GM12878 (cell line): ENCODE results near the gene PALD1. TPM values are rescaled to one million over a fixed set of nuclear protein-coding genes. Genes with fewer than 3 reads are reported as not detected.

Experiments
- CBFB ChIP-seq: IDR thresholded peaks from 2 replicates; pipeline ENCODE4 v1.6.1; 2016; ENCODE audit warnings: antibody characterized with exemption, low read depth
- CUX1 ChIP-seq: IDR thresholded peaks from 2 replicates; pipeline ENCODE4 v1.6.1; 2012; ENCODE audit warnings: improper control_type of control experiment, low read depth, low read length; ENCODE audit not compliant: insufficient replicate concordance
- E2F8 ChIP-seq: fragments of 450-650 bp; IDR thresholded peaks from 2 replicates; pipeline ENCODE4 v1.6.1; 2018; ENCODE audit warnings: mild to moderate bottlenecking, low read depth, moderate library complexity; ENCODE audit not compliant: partially characterized antibody
- YY1 ChIP-seq: IDR thresholded peaks from 2 replicates; pipeline ENCODE4 v1.6.1; 2011; ENCODE audit warnings: low read depth, mild to moderate bottlenecking, low read length
- ZBTB40 ChIP-seq: fragments of 450-650 bp; IDR thresholded peaks from 2 replicates; pipeline ENCODE4 v1.6.1; 2016; ENCODE audit warnings: mild to moderate bottlenecking, moderate library complexity, borderline replicate concordance
- ZNF592 ChIP-seq: fragments of 450-650 bp; IDR thresholded peaks from 2 replicates; pipeline ENCODE4 v1.6.1; 2017; ENCODE audit warnings: mild to moderate bottlenecking, moderate library complexity
- polyA plus RNA-seq, 11 experiments: library from polyadenylated mRNA; depleted of rRNA in 4 of 11; unstranded in 6 of 11; stranded (reverse) in 5 of 11; fragments of >200 nt; fragmentation: Nextera tagmentation in 4 of 11; fragmentation: Illumina TruSeq in 1 of 11; extraction: Ambion mirVana in 4 of 11; extraction: Trizol in 1 of 11; gene quantifications; 1 replicate in 1 of 11; 2 replicates in 10 of 11; pipeline versions ENCODE4 v1.2.1 to v1.2.3, GENCODE V29; 2011 to 2016; ENCODE audit warnings: inconsistent platforms in 2 of 11, missing spikeins in 2 of 11, low read depth in 1 of 11
- total RNA-seq, 4 experiments: library from RNA; depleted of rRNA in 3 of 4; stranded (reverse); fragments of >200 nt in 3 of 4; fragmentation: Illumina TruSeq in 1 of 4; extraction: Trizol in 1 of 4; gene quantifications; 2 replicates each; pipeline versions ENCODE4 v1.2.1 to v1.2.3, GENCODE V29; 2013 to 2021

The PALD1 gene
- total and polyA plus RNA-seq, 10 of the 15 experiments (the other 5 are each of a cell fraction or from before 2014, with no cell fraction given), result 0.43 to 20.9 (median 9.0) TPM

- TF ChIP-seq E2F8, result no peak
- TF ChIP-seq CBFB, result no peak
- no peak for TF ChIP-seq CUX1
- no peak for TF ChIP-seq YY1
- no peak for TF ChIP-seq ZNF592
- no peak for TF ChIP-seq ZBTB40
Observed at GRCh38 chr10:70557086-70557845, 78.7 kb downstream of the PALD1 start (continued).
